Ovary (tissue), 3 donors: ENCODE data around the gene CNTD1.

ENCODE experiments used
- CTCF ChIP-seq, 3 donors: fragments of 450-650 bp in 2 of 3; fragments of 200-600 bp in 1 of 3; IDR thresholded peaks; one replicate each; pipeline versions ENCODE4 v1.5.1 to v1.8.0; 2016 to 2022; ENCODE audit warnings: antibody characterized with exemption in 3 of 3, mild to moderate bottlenecking in 1 of 3
- EP300 ChIP-seq: sonication (generic); formaldehyde crosslinking; IDR thresholded peaks from one replicate; pipeline ENCODE4 v1.6.1; 2017; ENCODE audit warnings: antibody characterized with exemption
- POLR2A ChIP-seq: fragments of 450-650 bp; IDR thresholded peaks from one replicate; pipeline ENCODE4 v1.6.1; 2017; ENCODE audit warnings: antibody characterized with exemption, mild to moderate bottlenecking, moderate library complexity
- donor health status: DM: no; HTN: no; CAD: no.

GRCh38 chr17:42774066-42774745 is 24.5 kb upstream of the CNTD1 start:
- TF ChIP-seq CTCF (IDR thresholded peaks at IDR 0.05), result no peak
- TF ChIP-seq EP300, result no peak
- no peak for TF ChIP-seq POLR2A
